ENCODE data around the gene SMC1B.

GRCh38 chr22:45322873-45323525 is 90.4 kb downstream of the SMC1B start:
- TF ChIP-seq, protein P1, sequence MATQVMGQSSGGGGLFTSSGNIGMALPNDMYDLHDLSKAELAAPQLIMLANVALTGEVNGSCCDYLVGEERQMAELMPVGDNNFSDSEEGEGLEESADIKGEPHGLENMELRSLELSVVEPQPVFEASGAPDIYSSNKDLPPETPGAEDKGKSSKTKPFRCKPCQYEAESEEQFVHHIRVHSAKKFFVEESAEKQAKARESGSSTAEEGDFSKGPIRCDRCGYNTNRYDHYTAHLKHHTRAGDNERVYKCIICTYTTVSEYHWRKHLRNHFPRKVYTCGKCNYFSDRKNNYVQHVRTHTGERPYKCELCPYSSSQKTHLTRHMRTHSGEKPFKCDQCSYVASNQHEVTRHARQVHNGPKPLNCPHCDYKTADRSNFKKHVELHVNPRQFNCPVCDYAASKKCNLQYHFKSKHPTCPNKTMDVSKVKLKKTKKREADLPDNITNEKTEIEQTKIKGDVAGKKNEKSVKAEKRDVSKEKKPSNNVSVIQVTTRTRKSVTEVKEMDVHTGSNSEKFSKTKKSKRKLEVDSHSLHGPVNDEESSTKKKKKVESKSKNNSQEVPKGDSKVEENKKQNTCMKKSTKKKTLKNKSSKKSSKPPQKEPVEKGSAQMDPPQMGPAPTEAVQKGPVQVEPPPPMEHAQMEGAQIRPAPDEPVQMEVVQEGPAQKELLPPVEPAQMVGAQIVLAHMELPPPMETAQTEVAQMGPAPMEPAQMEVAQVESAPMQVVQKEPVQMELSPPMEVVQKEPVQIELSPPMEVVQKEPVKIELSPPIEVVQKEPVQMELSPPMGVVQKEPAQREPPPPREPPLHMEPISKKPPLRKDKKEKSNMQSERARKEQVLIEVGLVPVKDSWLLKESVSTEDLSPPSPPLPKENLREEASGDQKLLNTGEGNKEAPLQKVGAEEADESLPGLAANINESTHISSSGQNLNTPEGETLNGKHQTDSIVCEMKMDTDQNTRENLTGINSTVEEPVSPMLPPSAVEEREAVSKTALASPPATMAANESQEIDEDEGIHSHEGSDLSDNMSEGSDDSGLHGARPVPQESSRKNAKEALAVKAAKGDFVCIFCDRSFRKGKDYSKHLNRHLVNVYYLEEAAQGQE (IDR thresholded peaks at IDR 0.05; ENCODE audit: insufficient read depth in 1 of 2, low read depth in 2 of 2, low read length in 2 of 2) = no peak
- TF ChIP-seq SIN3A (IDR thresholded peaks at IDR 0.05; ENCODE audit: borderline replicate concordance, insufficient read depth, low read length) = no peak
- TF ChIP-seq POLR2AphosphoS5 (IDR thresholded peaks at IDR 0.05; ENCODE audit: low read depth, low read length) = no peak
- no peak for TF ChIP-seq TAF1 (IDR thresholded peaks at IDR 0.05; ENCODE audit: borderline replicate concordance, insufficient read depth, low read length)

Measured in PFSK-1 (cell line).